Activated B cell treated with CpG ODN at 0.5 μM for 24 hours (primary cell): ENCODE measurements around the gene HPS5. TPM values are rescaled to one million over a fixed set of nuclear protein-coding genes. Genes with fewer than 3 reads are reported as not detected.
A peak's percentile ranks its signal among the peaks of the same experiment; 100 is the strongest.
"Not testable (repeated sequence)": the region's sequence is repeated elsewhere in the genome, so short reads cannot be mapped to it uniquely, and the experiment has no call there.

Experiments used
- ATAC-seq: fragments of 200-7000 bp; cut with Tn5 transposase; one replicate; pipeline ENCODE4 v1.10.0; 2021; ENCODE audit warnings: low read depth, mild to moderate bottlenecking, moderate library complexity
- CTCF ChIA-PET: fragments of 350-600 bp; sonication (Branson Sonifier 250); formaldehyde crosslinking; loops from one replicate; lab custom pipeline; 2021; ENCODE audit warnings: antibody characterized with exemption; lab: Charles Lee
- POLR2A ChIA-PET: fragments of 350-600 bp; sonication (Branson Sonifier 250); formaldehyde crosslinking; loops from one replicate; lab custom pipeline; 2021; ENCODE audit warnings: antibody characterized with exemption; lab: Charles Lee
- DNase-seq: peaks from one replicate; pipeline ENCODE4 v3.0.0; 2022
- H3K27ac Mint-ChIP-seq: one replicate; pipeline ENCODE4 v1.8.0; 2020; ENCODE audit warnings: mixed read lengths
- H3K27me3 Mint-ChIP-seq: one replicate; pipeline ENCODE4 v1.8.0; 2021; ENCODE audit warnings: mixed read lengths
- H3K36me3 Mint-ChIP-seq: one replicate; pipeline ENCODE4 v1.8.0; 2021; ENCODE audit warnings: low read depth, mixed read lengths
- H3K4me1 Mint-ChIP-seq: one replicate; pipeline ENCODE4 v1.8.0; 2021; ENCODE audit warnings: mixed read lengths
- H3K4me3 Mint-ChIP-seq: one replicate; pipeline ENCODE4 v1.8.0; 2020; ENCODE audit warnings: mild to moderate bottlenecking, mixed read lengths
- H3K9me3 Mint-ChIP-seq: one replicate; pipeline ENCODE4 v1.8.0; 2020; ENCODE audit warnings: mixed read lengths
- intact Hi-C: fragments of 100-400 bp; cut with micrococcal nuclease; formaldehyde crosslinking; loops from one replicate; pipeline ENCODE4 v1.15.1; 2024
- total RNA-seq: library from RNA; stranded (reverse); gene quantifications from 2 replicates; pipeline ENCODE4 v1.2.3, GENCODE V29; 2022
- TF ChIP-seq, protein P1 (sequence below): fragments of 200-600 bp; IDR thresholded peaks from one replicate; pipeline ENCODE4 v1.8.0; 2022; ENCODE audit warnings: antibody characterized with exemption, mild to moderate bottlenecking

HPS5 gene
- total RNA-seq, 1 donor from 2014 or later = 51.0 TPM

DNA sequence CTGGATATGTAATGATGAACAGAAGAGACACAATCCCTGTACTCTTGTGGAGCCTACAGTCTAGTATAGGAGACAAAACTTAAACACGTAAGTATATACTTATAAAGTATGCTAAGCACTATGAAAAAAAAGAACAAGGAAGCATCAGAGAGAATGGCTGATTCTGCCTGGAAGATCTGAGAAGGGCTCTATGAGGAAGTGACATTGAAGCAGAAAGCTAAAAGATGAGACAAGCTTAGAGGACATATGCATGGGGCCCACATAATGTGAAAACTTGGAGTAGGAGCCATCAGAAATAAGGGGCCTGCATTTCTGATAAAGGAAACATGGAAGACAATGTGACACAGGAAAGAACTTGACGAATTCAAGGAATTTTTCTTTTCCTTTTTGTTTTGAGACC, 39.3 kb downstream of the HPS5 start:
- ATAC-seq = peak; percentile 72
- Mint-ChIP-seq H3K4me1 (peaks cover 41% of the 10 kb centered on the region), H3K9me3 (no peaks in the 10 kb centered on the region), H3K27ac (peak overlapping the region; percentile 84), H3K27me3 (no peaks in the 10 kb centered on the region), H3K4me3 (no peak overlapping the region), H3K36me3 (peaks cover 80% of the 10 kb centered on the region)
- DNase-seq = no peak
- CTCF ChIA-PET = interaction anchor here (0.7 to 3.8 kb wide), 2 partner anchors 39 to 448 kb away, joined by 3 to 17 read pairs; no protein-coding TSS in a partner anchor
- POLR2A ChIA-PET = interaction anchor here (0.6 to 4.1 kb wide), 6 partner anchors 28 to 1495 kb away, joined by 4 to 25 read pairs (median 5); partner anchors contain the start of genes GTF2H1, HPS5 and SPTY2D1
- intact Hi-C loops = loop anchor here (1.0 kb wide), 1 partner anchor 29 kb away; no protein-coding TSS in a partner anchor
- TF ChIP-seq, protein P1, sequence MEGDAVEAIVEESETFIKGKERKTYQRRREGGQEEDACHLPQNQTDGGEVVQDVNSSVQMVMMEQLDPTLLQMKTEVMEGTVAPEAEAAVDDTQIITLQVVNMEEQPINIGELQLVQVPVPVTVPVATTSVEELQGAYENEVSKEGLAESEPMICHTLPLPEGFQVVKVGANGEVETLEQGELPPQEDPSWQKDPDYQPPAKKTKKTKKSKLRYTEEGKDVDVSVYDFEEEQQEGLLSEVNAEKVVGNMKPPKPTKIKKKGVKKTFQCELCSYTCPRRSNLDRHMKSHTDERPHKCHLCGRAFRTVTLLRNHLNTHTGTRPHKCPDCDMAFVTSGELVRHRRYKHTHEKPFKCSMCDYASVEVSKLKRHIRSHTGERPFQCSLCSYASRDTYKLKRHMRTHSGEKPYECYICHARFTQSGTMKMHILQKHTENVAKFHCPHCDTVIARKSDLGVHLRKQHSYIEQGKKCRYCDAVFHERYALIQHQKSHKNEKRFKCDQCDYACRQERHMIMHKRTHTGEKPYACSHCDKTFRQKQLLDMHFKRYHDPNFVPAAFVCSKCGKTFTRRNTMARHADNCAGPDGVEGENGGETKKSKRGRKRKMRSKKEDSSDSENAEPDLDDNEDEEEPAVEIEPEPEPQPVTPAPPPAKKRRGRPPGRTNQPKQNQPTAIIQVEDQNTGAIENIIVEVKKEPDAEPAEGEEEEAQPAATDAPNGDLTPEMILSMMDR = no peak

DNA sequence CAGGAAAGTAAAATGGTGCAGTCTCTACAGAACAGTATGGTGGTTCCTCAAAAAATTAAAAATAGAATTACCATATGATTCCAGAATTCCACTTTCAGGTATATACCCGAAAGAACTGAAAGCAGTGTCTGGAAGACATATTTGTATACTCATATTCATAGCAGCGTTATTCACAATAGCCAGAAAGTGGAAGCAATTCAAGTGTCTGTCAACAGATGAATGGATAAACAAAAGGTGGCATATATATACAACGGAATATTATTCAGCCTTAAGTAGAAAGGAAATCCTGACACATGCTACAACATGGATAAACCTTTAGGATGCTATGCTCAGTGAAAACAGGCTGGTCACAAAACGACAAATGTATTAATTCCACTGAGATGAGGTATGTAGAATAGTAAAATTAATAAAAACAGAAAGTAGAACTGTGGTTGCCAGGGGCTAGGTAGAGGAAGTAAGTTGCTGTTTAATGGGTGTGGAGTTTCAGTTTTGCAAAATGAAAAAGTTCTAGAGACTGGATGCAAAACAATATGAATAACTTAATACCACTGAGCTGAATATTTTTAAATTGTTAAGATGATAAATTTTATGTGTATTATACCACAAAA, 41.4 kb downstream of the HPS5 start:
- ATAC-seq (peak; percentile 79), DNase-seq (no peak)
- POLR2A ChIA-PET = interaction anchor here (0.6 to 4.1 kb wide), 8 partner anchors 28 to 269 kb away, joined by 3 to 25 read pairs (median 4); partner anchors contain the start of genes GTF2H1, HPS5 and LDHA
- H3K4me3 Mint-ChIP-seq = peak overlapping the region; percentile 62
- TF ChIP-seq, protein P1 = no peak
- peaks cover 41% of the 10 kb centered on the region for H3K4me1 Mint-ChIP-seq
- no peaks in the 10 kb centered on the region for H3K27me3 Mint-ChIP-seq
- CTCF ChIA-PET = interaction anchor here (3.8 kb wide), 1 partner anchor 37 kb away, joined by 17 read pairs; no protein-coding TSS in a partner anchor
- intact Hi-C loops = loop anchor here (1.0 kb wide), 2 partner anchors 37 to 42 kb away; partner anchors contain the start of genes GTF2H1 and HPS5
- H3K9me3 Mint-ChIP-seq = no peaks in the 10 kb centered on the region
- peaks cover 68% of the 10 kb centered on the region for H3K36me3 Mint-ChIP-seq
- peak overlapping the region; percentile 84 for H3K27ac Mint-ChIP-seq

DNA sequence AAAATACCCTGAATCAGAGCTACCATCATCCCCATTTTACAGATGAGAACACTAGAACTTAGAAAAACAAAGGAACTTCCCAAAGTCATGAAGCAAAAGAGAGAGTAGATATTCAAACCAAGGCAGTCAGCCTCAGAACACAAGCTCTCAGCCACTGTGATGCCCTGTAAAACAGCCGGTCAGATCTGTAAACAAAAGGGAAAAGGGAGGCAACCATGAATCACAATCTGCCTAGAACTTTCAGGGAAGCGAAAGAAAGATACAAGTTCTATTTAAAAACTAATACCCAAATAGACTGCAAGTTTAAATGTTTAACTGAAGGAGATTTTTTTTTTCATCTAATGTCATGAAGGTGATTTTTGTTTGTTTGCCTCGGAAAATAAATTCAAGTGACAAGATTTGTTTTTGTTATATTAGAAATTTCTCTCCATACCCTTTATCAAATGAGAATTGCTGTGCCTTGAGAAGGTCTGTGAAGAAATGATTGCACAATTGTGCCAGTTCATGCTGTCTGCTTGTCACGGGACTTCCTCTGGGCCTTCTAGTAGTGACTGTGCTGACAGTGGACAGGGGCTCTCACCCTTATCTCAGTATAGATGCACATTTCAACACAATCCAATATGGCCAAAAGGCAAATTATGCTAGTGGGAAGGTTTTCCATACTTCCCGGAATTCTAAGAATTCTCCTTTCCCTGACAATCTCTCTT, 44.2 kb downstream of the HPS5 start:
- H3K9me3 Mint-ChIP-seq = peaks cover 2% of the 10 kb centered on the region
- DNase-seq = no peak
- H3K36me3 Mint-ChIP-seq = peaks cover 55% of the 10 kb centered on the region
- no peaks in the 10 kb centered on the region for H3K27me3 Mint-ChIP-seq
- H3K4me3 Mint-ChIP-seq = no peak overlapping the region
- ATAC-seq = no peak
- TF ChIP-seq, protein P1 = no peak
- no peak overlapping the region for H3K27ac Mint-ChIP-seq
- CTCF ChIA-PET = interaction anchor here (1.7 kb wide), 1 partner anchor 34 kb away, joined by 3 read pairs; no protein-coding TSS in a partner anchor
- H3K4me1 Mint-ChIP-seq = peaks cover 35% of the 10 kb centered on the region
- POLR2A ChIA-PET = interaction anchor here (1.0 kb wide), 1 partner anchor 44 kb away, joined by 3 read pairs; the partner anchor contains the start of genes GTF2H1 and HPS5
- intact Hi-C loops = no loop called here

DNA sequence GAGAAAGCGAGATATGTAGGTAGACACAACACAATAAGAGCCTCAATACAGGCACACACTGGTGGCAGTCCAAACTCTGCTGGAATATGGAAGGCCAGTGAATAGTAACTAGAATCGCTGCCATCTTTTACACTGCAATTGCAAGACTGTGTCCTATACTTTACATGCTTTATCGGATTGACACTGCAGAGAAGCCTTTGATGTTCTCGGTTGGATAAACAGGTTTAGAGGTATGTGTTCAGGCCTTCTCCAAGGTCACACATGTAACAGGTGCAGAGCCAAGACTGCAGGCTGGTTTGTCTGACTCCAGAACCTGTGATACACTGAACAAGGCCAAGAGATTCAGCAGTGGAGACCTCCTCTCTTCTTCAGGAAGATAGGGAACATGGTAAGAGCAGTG, 50.7 kb downstream of the HPS5 start:
- no peak for ATAC-seq
- ChIA-PET POLR2A (no interaction called here), CTCF (no interaction called here)
- H3K4me1 Mint-ChIP-seq = peaks cover 7% of the 10 kb centered on the region
- no peak overlapping the region for H3K4me3 Mint-ChIP-seq
- H3K27me3 Mint-ChIP-seq = no peaks in the 10 kb centered on the region
- no peak overlapping the region for H3K27ac Mint-ChIP-seq
- intact Hi-C loops = no loop called here
- DNase-seq = no peak
- TF ChIP-seq, protein P1 = no peak
- H3K36me3 Mint-ChIP-seq = peaks cover 8% of the 10 kb centered on the region
- peaks cover 2% of the 10 kb centered on the region for H3K9me3 Mint-ChIP-seq

DNA sequence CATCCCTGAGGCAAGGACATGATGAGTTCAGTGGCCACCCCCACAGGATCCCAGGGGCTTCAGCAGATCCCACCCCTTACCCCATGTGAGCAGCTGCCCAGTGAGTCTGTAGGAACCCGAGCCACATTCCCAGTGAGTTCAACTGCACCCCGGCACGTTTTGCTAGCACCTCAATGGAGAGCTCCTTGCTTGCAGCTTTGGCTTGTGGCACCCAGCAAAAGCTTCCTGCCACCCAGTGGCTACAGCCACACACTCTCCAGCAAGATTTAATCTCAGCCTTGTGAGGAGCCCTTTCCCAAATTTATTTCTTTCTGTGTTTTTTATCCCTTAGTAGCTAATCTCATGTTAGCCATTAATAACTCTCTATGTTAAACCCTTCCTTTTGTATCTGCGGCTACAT, 51.8 kb downstream of the HPS5 start:
- TF ChIP-seq, protein P1 = no peak
- Mint-ChIP-seq H3K27ac (no peak overlapping the region), H3K36me3 (peaks cover 5% of the 10 kb centered on the region), H3K4me1 (peaks cover 12% of the 10 kb centered on the region), H3K4me3 (no peak overlapping the region), H3K27me3 (no peaks in the 10 kb centered on the region), H3K9me3 (no peaks in the 10 kb centered on the region)
- DNase-seq (no peak), ATAC-seq (no peak)
- intact Hi-C loops = no loop called here
- ChIA-PET CTCF (no interaction called here), POLR2A (no interaction called here)

DNA sequence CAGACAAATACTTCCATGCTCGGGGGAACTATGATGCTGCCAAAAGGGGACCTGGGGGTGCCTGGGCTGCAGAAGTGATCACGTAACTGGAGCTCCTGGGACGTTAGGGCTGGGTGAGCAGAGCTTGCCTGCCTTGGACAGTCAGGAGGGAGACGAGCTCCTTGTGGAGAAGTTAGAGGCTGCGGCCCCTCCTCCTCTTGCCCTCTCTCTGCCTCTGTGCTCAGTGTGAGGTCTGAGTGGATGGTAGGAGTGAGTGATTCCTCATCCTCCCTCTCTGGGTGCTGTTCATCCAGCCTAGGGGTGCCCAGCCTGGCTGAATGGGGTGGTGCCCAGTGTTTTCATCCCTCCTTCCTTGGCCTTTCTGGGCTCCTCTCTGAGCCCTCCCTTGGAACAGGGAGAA, 52.7 kb downstream of the HPS5 start:
- DNase-seq, H3K9me3 Mint-ChIP-seq, POLR2A ChIA-PET, intact Hi-C loops, ATAC-seq, H3K27ac Mint-ChIP-seq, CTCF ChIA-PET, H3K4me3 Mint-ChIP-seq, H3K27me3 Mint-ChIP-seq, H3K36me3 Mint-ChIP-seq: not testable (repeated sequence)
- H3K4me1 Mint-ChIP-seq = peaks cover 12% of the 10 kb centered on the region
